Camera-type eye (tissue), 1 donor: ENCODE measurements around the gene TPD52L1. TPM values are rescaled to one million over a fixed set of nuclear protein-coding genes. Genes with fewer than 3 reads are reported as not detected.

Experiments
- total RNA-seq: library from RNA; depleted of rRNA; stranded (reverse); fragments of >200 nt; gene quantifications from one replicate; pipeline ENCODE4 v1.2.3, GENCODE V29; 2014

The TPD52L1 gene, protein sequence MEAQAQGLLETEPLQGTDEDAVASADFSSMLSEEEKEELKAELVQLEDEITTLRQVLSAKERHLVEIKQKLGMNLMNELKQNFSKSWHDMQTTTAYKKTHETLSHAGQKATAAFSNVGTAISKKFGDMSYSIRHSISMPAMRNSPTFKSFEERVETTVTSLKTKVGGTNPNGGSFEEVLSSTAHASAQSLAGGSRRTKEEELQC
- total RNA-seq: 40.8 TPM

DNA sequence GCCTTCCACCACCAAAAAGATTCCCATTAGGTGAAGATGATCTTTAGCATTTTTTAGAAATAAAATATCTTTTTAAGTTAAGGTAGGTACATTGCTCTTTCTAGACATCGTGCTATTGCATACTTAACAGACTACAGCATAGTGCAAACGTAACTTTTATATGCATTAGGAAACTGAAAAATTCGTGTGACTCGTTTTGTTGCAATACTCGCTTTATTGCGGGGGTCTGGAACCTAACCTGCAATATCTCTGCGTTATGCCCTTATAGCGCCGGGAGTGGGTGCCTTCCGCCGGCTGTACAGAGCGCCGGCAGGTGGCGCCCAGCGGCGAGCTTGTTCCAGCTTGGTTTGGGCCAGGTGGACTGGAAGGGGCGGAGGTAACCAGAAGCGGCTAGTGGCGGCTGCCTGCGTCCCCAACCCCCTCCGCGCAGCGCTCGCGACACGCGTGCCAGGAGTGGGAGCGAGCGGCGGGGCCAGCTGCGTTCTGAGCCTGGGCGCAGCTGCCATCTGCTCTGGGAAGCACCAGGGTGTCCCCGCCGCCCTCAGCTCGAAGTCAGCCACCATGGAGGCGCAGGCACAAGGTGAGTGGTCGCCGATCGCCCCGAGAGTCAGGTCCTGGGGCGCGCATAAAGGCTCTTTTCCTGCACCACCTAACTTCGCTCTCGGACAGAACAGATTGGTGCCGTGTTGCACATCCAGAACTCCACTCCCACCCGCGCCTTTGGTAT is at the start of gene TPD52L1:
Gene TPD52L1 (plus strand): TSS at position 383 of the 727 bp plus-strand sequence. CDS start 179 bp downstream, at position 562.

DNA sequence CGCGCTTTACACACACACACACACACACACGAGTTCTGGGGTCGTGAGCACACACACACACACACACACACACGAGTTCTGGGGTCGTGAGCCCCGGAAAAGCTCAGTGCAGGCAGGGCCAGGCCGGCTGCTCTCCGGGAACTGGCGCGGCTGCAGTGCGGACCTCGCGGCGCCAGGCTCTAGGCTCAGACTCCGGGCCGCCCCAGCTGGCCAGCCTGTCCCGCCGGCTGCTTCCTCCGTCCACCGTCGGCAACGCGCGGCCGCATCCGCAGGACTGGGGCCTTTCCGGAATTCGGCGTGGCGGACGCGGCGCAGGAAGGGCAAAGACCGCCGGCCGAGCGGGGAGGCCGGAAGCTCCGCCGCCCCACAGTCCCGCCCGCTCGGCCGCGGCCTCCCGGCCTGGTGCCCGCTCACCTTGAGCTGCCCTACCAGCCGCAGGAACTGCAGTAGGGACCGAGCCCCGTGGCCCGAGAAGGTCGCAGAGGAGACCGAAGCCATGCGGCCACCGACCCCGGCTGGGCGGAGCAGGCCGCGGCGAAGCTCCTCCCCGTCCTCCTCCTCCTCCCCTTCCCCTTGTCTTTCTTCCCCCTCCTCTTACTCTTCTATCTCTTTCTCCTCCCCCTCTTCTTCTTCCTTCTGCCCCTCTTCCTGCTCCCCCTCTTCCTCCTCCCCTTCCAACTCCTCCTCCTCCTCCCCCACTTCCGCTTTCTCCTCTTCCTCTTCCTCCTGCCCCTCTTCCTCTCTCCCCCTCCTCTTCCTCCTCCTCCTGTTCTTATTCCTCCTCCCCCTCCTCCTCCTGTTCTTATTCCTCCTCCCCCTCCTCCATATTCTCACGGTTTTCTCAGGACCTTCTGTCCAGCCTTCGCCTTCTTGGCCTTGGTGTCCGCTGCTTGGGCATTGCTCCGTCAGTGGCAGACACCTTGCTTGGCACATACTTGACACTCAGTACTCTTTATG is 148.1 kb downstream of the TPD52L1 start, which contains the start of gene HDDC2:
Gene HDDC2 (minus strand): TSS at position 533 of the 957 bp plus-strand sequence. CDS start 35 bp downstream, at position 498.

Other genes starting within 250 kb of the TPD52L1 start
- gene RNF217, start 191.3 kb upstream of the TPD52L1 start, total RNA-seq: 24.9 TPM
- gene HDDC2, start 148.2 kb downstream of the TPD52L1 start, total RNA-seq: 51.1 TPM